Measurements from ENCODE around the gene GNL1. TPM values are rescaled to one million over a fixed set of nuclear protein-coding genes. Genes with fewer than 3 reads are reported as not detected.
"Not testable (repeated sequence)": the region's sequence is repeated elsewhere in the genome, so short reads cannot be mapped to it uniquely, and the experiment has no call there.

Gene GNL1
- total and polyA plus RNA-seq, 2 experiments from 2014 or later, result 16.1 to 33.9 TPM

- TF ChIP-seq CTCF (IDR thresholded peaks at IDR 0.05; ENCODE audit: low read depth, low read length), result no peak
- no peak for DNase-seq (ENCODE audit: low read depth in 1 of 2, low spot score in 1 of 2)
- no peaks in the 10 kb centered on the region for H3K27me3 ChIP-seq
- H3K9me3 ChIP-seq (ENCODE audit: low read depth), result no peaks in the 10 kb centered on the region
- no peak overlapping the region for H3K27ac ChIP-seq
- H3K36me3 ChIP-seq, result peaks cover 9% of the 10 kb centered on the region
- no peak overlapping the region for H3K4me3 ChIP-seq
- no peaks in the 10 kb centered on the region for H3K4me1 ChIP-seq (ENCODE audit: low read depth)
Measured at GRCh38 chr6:30542404-30542725, 13.9 kb downstream of the GNL1 start.

- Histone ChIP-seq H3K27me3 (no peaks in the 10 kb centered on the region), H3K4me1 (ENCODE audit: low read depth) (no peaks in the 10 kb centered on the region), H3K9me3 (ENCODE audit: low read depth) (no peaks in the 10 kb centered on the region), H3K27ac (no peak overlapping the region), H3K4me3 (peak overlapping the region; percentile 39), H3K36me3 (peaks cover 6% of the 10 kb centered on the region)
- peak; percentile 98 for TF ChIP-seq CTCF (IDR thresholded peaks at IDR 0.05; ENCODE audit: low read depth, low read length)
- peak; percentile 86 to 92 for DNase-seq (ENCODE audit: low read depth in 1 of 2, low spot score in 1 of 2)
Measured at GRCh38 chr6:30541515-30542403, 14.5 kb downstream of the GNL1 start.

- no peaks in the 10 kb centered on the region for H3K9me3 ChIP-seq (ENCODE audit: low read depth)
- TF ChIP-seq CTCF (IDR thresholded peaks at IDR 0.05; ENCODE audit: low read depth, low read length), result no peak
- no peaks in the 10 kb centered on the region for H3K4me1 ChIP-seq (ENCODE audit: low read depth)
- DNase-seq (ENCODE audit: low read depth in 1 of 2, low spot score in 1 of 2), result no peak
- H3K27me3 ChIP-seq, result no peaks in the 10 kb centered on the region
- H3K4me3 ChIP-seq, result no peak overlapping the region
- H3K27ac ChIP-seq, result no peak overlapping the region
- no peaks in the 10 kb centered on the region for H3K36me3 ChIP-seq
Measured at GRCh38 chr6:30537931-30538330, 18.4 kb downstream of the GNL1 start.

- Histone ChIP-seq H3K4me3 (no peak overlapping the region), H3K36me3 (no peaks in the 10 kb centered on the region), H3K27me3 (no peaks in the 10 kb centered on the region), H3K4me1 (ENCODE audit: low read depth) (no peaks in the 10 kb centered on the region), H3K9me3 (ENCODE audit: low read depth) (no peaks in the 10 kb centered on the region), H3K27ac (no peak overlapping the region)
- no peak for TF ChIP-seq CTCF (IDR thresholded peaks at IDR 0.05; ENCODE audit: low read depth, low read length)
- no peak for DNase-seq (ENCODE audit: low read depth in 1 of 2, low spot score in 1 of 2)
Measured at GRCh38 chr6:30533460-30534294, 22.6 kb downstream of the GNL1 start.

GRCh38 chr6:30530014-30530413, 26.3 kb downstream of the GNL1 start:
- no peak for DNase-seq (ENCODE audit: low read depth in 1 of 2, low spot score in 1 of 2)
- H3K4me3 ChIP-seq, result no peak overlapping the region
- H3K27ac ChIP-seq, result no peak overlapping the region
- H3K4me1 ChIP-seq (ENCODE audit: low read depth), result no peaks in the 10 kb centered on the region
- no peaks in the 10 kb centered on the region for H3K9me3 ChIP-seq (ENCODE audit: low read depth)
- H3K36me3 ChIP-seq, result no peaks in the 10 kb centered on the region
- TF ChIP-seq CTCF (IDR thresholded peaks at IDR 0.05; ENCODE audit: low read depth, low read length), result no peak
- H3K27me3 ChIP-seq, result no peaks in the 10 kb centered on the region

- not testable (repeated sequence) for H3K4me3 ChIP-seq; H3K36me3 ChIP-seq; H3K27ac ChIP-seq; DNase-seq (ENCODE audit: low read depth in 1 of 2, low spot score in 1 of 2); H3K27me3 ChIP-seq; H3K9me3 ChIP-seq (ENCODE audit: low read depth); H3K4me1 ChIP-seq (ENCODE audit: low read depth)
Measured at GRCh38 chr6:30529349-30529875, 26.9 kb downstream of the GNL1 start.

GRCh38 chr6:30526444-30526843, 29.8 kb downstream of the GNL1 start:
- H3K4me3 ChIP-seq; H3K4me1 ChIP-seq (ENCODE audit: low read depth); H3K27ac ChIP-seq; H3K27me3 ChIP-seq; DNase-seq (ENCODE audit: low read depth in 1 of 2, low spot score in 1 of 2); H3K9me3 ChIP-seq (ENCODE audit: low read depth); H3K36me3 ChIP-seq: not testable (repeated sequence)

GRCh38 chr6:30521952-30522351, 34.3 kb downstream of the GNL1 start:
- not testable (repeated sequence) for H3K27ac ChIP-seq; H3K9me3 ChIP-seq (ENCODE audit: low read depth); H3K27me3 ChIP-seq; DNase-seq (ENCODE audit: low read depth in 1 of 2, low spot score in 1 of 2); H3K36me3 ChIP-seq; H3K4me3 ChIP-seq; H3K4me1 ChIP-seq (ENCODE audit: low read depth)
